Measurements from ENCODE around the gene IRS1. TPM values are rescaled to one million over a fixed set of nuclear protein-coding genes. Genes with fewer than 3 reads are reported as not detected.

The IRS1 gene
- total RNA-seq, 1 experiment from 2014 or later = 34.4 TPM

- no peaks in the 10 kb centered on the region for H3K27me3 Mint-ChIP-seq (ENCODE audit: unreplicated experiment)
- no TSS peak for BruUV-seq (replicated peaks)
- TF ChIP-seq CTCF (IDR thresholded peaks at IDR 0.05; ENCODE audit: unreplicated experiment) = no peak
- CTCF ChIA-PET = interaction anchor here (1.3 to 1.8 kb wide), 3 partner anchors 46 to 687 kb away, joined by 4 to 5 read pairs (median 4); no protein-coding TSS in a partner anchor
- peaks cover 54% of the 10 kb centered on the region for H3K36me3 Mint-ChIP-seq (ENCODE audit: insufficient read depth, unreplicated experiment)
- H3K27ac Mint-ChIP-seq (ENCODE audit: unreplicated experiment) = peak overlapping the region; percentile 83
- intact Hi-C loops (cut with micrococcal nuclease; ENCODE audit: unreplicated experiment) = loop anchor here (1.0 to 5.0 kb wide), 5 partner anchors 34 to 684 kb away; no protein-coding TSS in a partner anchor
- no peaks in the 10 kb centered on the region for H3K9me3 Mint-ChIP-seq (ENCODE audit: low read depth, unreplicated experiment)
- peaks cover 44% of the 10 kb centered on the region for H3K4me1 Mint-ChIP-seq (ENCODE audit: low read depth, unreplicated experiment)
- H3K4me3 Mint-ChIP-seq (ENCODE audit: low read depth, unreplicated experiment) = peak overlapping the region; percentile 87
- DNase-seq = peak; percentile 94
Observed at GRCh38 chr2:226800941-226801784, 1.5 kb upstream of the IRS1 start.

GRCh38 chr2:226799976-226800940 is 638 bp upstream of the IRS1 start:
- no peaks in the 10 kb centered on the region for H3K9me3 Mint-ChIP-seq (ENCODE audit: low read depth, unreplicated experiment)
- DNase-seq = no peak
- peak overlapping the region; percentile 87 for H3K4me3 Mint-ChIP-seq (ENCODE audit: low read depth, unreplicated experiment)
- peak; percentile 9 for TF ChIP-seq CTCF (IDR thresholded peaks at IDR 0.05; ENCODE audit: unreplicated experiment)
- CTCF ChIA-PET = interaction anchor here (0.6 to 1.8 kb wide), 5 partner anchors 20 to 686 kb away, joined by 3 to 5 read pairs (median 3); no protein-coding TSS in a partner anchor
- TSS peak; percentile 43 for BruUV-seq (replicated peaks)
- intact Hi-C loops (cut with micrococcal nuclease; ENCODE audit: unreplicated experiment) = loop anchor here (1.0 to 5.0 kb wide), 5 partner anchors 35 to 683 kb away; no protein-coding TSS in a partner anchor
- peaks cover 62% of the 10 kb centered on the region for H3K36me3 Mint-ChIP-seq (ENCODE audit: insufficient read depth, unreplicated experiment)
- peaks cover 51% of the 10 kb centered on the region for H3K4me1 Mint-ChIP-seq (ENCODE audit: low read depth, unreplicated experiment)
- H3K27ac Mint-ChIP-seq (ENCODE audit: unreplicated experiment) = peak overlapping the region; percentile 83
- H3K27me3 Mint-ChIP-seq (ENCODE audit: unreplicated experiment) = no peaks in the 10 kb centered on the region

GRCh38 chr2:226798422-226799210 is 1.0 kb downstream of the IRS1 start:
- Mint-ChIP-seq H3K27ac (ENCODE audit: unreplicated experiment) (peak overlapping the region; percentile 45), H3K36me3 (ENCODE audit: insufficient read depth, unreplicated experiment) (peaks cover 78% of the 10 kb centered on the region), H3K27me3 (ENCODE audit: unreplicated experiment) (no peaks in the 10 kb centered on the region), H3K4me3 (ENCODE audit: low read depth, unreplicated experiment) (peak overlapping the region; percentile 87), H3K9me3 (ENCODE audit: low read depth, unreplicated experiment) (no peaks in the 10 kb centered on the region), H3K4me1 (ENCODE audit: low read depth, unreplicated experiment) (peaks cover 65% of the 10 kb centered on the region)
- CTCF ChIA-PET = interaction anchor here (0.6 to 1.3 kb wide), 4 partner anchors 125 to 910 kb away, joined by 3 to 8 read pairs (median 3); no protein-coding TSS in a partner anchor
- intact Hi-C loops (cut with micrococcal nuclease; ENCODE audit: unreplicated experiment) = no loop called here
- no peak for TF ChIP-seq CTCF (IDR thresholded peaks at IDR 0.05; ENCODE audit: unreplicated experiment)
- DNase-seq = peak; percentile 58
- BruUV-seq (replicated peaks) = no TSS peak
